GM12891 (cell line): ENCODE data around the gene B3GALT5.

Experiments used
- POLR2A ChIP-seq: IDR thresholded peaks from 2 replicates; pipeline ENCODE4 v1.6.1; 2011; ENCODE audit warnings: low read depth, low read length, control low read depth
- POLR2AphosphoS5 ChIP-seq: IDR thresholded peaks from 2 replicates; pipeline ENCODE4 v1.6.1; 2011; ENCODE audit warnings: low read depth, low read length, control low read depth

DNA sequence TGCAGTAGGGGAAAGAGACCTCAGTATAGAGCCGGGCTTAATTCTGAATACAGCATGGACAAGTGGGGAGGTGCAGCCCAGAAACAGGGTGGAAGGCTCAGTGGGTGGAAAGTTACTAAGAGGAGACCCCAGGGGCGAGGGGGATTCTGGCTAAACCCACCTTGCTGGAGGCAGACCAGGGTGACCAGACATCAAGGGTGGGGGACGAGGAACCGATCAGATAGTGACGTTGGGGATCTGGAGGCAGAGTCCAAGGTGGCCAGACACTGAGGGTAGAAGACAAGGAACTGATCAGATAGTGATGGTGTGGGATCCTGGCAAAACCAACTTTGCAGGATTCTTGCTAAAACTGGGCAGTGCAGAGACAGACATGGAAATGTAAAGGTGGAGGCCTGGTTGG is 36.8 kb downstream of the B3GALT5 start:
- TF ChIP-seq POLR2A (no peak), POLR2AphosphoS5 (no peak)
